Measurements from ENCODE around the gene ZSWIM8.

- TF ChIP-seq EZH2 (IDR thresholded peaks at IDR 0.05; ENCODE audit: borderline replicate concordance, insufficient read depth, low read depth, low read length, poor library complexity, severe bottlenecking) (no peak), CTCF (IDR thresholded peaks at IDR 0.05) (no peak)
Measured at GRCh38 chr10:73750819-73751218, 34.6 kb upstream of the ZSWIM8 start.

All from B cell (primary cell).